Measurements from ENCODE around the gene CCNI2.

The CCNI2 gene

DNA sequence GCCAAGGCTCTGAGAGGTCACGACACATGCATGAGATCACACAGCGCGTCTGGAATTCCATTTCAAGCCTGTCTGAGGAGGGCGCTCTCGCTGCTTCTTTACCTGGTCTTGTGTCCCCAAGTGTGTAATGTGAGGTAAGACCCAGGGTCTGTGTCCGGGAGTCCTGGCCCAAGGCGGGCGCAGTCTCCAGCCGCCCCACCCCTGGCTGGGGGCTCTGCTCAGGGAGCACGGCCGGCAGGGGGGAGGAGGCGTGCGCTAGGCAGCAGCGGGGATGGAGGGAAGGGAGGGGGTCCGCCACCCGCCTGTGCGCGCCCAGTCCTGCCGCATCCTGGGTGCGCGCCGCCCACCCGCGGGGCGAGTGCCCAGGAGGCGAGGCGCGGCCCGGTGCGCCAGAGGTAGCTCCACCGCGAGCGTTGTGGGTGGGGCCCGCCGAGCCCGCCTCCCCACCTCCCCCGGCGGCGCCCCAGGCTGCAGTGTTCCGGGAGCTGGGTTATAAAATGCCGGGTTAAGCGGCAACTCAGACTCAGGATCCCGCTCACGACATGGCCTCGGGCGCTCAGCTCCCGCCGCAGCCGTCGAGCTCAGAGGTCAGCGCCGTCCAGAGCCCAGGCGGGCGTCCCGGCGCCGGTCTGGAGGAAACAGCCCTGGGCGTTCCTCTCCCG, at the start of gene CCNI2:
TSS of gene CCNI2 (plus strand) at position 473 of the 662 bp plus-strand sequence. CDS start at position 543, 70 bp downstream.
- peak; percentile 31 for DNase-seq

GRCh38 chr5:132704875-132705274, 42.4 kb upstream of the CCNI2 start:
- DNase-seq: no peak

DNA sequence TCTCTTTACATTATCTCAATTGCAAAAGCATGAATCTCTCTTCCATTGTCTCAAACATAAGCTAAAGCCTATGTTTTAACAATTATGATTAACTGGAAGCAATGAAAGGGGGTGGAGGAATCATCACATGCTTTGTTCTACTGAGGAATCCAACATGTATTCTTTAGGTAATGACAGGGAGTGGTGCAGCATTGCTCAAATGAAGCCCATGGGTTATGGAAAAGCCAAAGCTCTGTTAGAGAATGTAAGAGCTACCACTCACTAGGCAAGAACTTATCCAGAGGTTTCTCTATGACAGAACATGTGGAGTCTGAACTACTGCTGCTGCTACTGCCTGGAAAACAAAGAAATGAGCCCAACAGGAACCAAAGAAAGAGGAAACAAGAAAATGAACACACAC, 38.6 kb upstream of the CCNI2 start:
- DNase-seq: no peak

GRCh38 chr5:132714456-132715307, 32.5 kb upstream of the CCNI2 start:
- no peak for DNase-seq

- no peak for DNase-seq
These were observed 28.5 kb upstream of the CCNI2 start for GRCh38 chr5:132718544-132719312.

GRCh38 chr5:132725745-132726144, 21.5 kb upstream of the CCNI2 start:
- no peak for DNase-seq

GRCh38 chr5:132729896-132730295, 17.3 kb upstream of the CCNI2 start:
- DNase-seq: no peak

- no peak for DNase-seq
These were observed 13.6 kb upstream of the CCNI2 start for GRCh38 chr5:132733499-132734148.

- DNase-seq: no peak
These were observed 12.5 kb upstream of the CCNI2 start for GRCh38 chr5:132734687-132735086.

DNA sequence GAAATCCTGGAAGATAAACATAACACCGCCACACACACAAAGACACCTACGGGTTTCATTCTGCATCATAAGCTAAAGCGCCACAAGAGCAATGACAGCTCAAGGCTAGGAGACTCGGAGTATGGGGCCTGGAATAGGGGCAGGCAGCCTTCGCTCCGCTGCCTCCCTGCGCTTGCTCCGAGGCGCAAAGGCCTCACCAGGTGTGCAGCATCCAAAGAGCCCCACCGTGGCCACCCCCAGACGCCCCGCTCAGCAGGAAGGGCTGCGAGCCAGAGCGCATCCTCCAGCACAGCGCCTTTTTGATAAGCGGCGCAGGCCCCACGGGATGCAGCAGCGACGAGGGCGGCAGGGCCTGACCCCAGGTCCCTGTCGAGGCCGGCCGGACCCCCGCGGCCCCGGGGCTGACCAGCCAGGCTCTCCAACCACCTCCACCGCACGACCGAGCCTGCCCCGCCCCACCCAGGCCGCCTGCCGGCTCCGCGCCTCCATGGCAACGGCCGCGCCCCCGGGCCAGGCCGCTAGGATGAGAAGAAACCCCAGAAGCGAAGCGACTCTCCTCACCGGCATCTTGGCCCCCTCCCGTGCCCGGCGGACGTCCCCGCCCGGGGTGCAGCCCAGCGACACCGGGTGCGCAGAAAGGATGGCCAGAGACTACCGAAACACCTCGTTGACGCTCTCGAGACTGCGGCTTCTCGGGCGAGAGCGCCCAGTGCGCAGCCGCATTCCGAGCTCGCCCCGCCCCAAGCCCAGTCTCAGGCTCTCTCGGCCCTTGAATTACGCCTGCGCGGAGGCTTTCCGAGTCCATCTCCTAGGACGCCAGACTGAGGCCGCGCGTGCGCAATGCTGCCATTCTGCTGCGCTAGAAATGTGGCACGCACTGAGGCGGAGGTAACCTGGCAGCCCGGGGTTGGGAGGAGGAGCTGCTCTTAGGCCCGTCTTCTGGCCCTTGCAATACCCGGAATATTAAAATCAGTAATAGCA, 10.1 kb upstream of the CCNI2 start, which contains the start of gene KIF3A:
TSS of gene KIF3A (minus strand) at position 694 of the 981 bp plus-strand sequence. CDS start at position 567, 127 bp downstream.
- peak; percentile 97 for DNase-seq

DNA sequence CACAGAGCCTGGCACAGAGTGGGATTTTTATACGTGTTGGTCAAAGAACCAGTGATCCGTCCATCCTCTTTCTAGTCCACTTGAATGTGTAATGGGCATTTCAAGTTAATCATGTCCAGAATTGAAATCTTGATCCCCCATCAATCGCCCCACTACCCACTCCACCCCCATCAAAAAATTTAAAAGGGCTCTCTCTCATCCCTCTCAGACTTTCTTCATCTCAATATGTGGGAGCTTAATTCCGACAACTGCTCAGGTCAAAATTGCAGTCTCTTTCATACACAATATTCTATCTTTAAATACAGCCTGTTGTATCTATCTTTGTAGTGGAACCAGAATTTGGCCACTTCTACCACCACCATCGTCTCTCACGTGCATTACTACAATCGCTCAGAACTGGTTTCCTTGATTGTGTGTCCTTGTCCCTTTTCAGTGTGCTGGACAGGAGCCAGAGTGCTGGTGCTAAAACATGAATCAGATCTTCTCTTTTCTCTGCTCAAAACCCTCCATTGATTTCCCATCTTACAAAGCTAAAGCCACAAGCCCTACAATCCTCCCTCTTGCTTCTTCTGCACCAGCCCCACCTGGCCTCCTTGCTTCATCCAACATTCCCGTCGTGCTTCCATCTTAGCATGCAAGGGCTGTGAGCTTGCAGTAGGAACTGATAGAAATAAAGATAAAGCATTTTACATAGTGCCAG, 9.1 kb upstream of the CCNI2 start:
- no peak for DNase-seq

DNA sequence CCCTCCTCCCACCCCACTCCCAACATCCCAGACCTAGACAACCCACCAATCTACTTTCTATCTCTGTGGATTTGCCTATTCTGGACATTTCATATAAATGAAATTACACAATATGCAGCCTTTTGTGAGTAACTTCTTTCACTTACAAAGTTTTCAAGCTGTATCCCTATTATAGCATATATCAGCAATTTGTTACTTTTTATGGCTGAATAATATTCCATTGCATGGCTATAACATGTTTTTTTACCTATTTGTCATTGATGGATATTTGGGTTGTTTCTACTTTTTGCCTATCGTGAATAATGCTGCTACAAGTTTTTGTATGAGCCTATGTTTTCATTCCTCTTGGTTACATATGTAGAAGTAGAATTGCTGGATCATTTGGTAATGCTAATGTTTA, 8.0 kb upstream of the CCNI2 start:
- no peak for DNase-seq

- no peak for DNase-seq
These were observed 5.1 kb upstream of the CCNI2 start for GRCh38 chr5:132742158-132742557.

- DNase-seq: no peak
These were observed 4.6 kb upstream of the CCNI2 start for GRCh38 chr5:132742626-132743025.

DNA sequence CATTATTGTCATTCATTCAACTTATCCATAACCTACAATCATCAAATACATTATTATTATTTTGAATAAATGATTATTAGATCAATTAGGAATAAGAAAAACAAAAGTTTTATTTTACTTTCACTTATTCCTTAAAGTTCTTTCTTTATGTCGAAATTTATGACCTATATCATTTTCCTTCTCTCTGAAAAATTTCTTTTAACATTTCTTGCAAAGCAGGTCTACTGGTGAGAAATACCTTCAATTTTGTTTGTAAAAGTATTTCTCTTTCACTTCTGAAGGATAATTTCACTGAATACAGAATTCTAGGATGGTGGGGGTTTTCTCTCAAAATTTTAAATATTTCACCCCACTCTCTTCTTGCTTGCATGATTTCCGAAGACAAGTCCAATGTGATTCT, 2.6 kb upstream of the CCNI2 start:
- DNase-seq: no peak

GRCh38 chr5:132746592-132746953, 653 bp upstream of the CCNI2 start:
- no peak for DNase-seq

DNA sequence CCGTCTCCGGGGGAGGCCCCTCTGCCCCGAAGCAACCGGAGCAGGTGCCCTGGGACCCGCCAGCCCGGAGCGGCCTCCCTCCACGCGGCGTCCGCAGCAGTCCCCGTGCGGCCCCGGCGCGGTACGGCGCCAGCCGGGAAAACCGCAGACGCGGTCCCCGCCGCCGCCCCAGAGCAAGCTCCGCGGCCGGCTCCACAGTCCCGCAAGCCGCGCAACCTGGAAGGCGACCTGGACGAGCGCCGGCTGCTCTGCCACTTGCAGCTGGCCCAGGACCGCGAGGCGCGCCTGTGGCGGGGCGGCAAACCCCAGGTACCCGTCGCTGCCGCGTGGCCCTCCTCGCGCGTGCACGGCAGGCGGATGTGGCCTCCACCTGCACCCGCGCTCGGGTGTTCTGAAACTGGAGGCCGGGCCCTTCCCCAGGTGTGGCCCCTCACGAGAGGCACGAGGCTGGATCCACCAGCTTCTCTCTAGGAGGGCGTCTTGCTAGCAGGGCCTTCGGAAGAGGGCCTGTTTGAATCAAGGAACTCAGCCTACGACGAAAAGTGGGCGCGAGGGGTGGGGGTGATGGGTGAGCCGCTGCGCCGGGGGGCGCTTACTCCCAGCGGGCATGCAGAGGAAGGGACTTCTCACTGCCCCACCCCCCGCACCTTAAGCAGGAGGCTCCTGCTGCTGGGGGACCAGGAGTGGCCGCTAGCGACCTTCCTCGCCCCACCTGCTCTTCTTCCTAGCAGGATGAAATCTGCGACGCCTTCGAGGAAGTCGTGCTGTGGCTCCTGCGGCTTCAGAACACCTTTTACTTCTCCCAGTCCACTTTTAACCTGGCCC, 602 bp downstream of the CCNI2 start:
- DNase-seq: no peak

DNA sequence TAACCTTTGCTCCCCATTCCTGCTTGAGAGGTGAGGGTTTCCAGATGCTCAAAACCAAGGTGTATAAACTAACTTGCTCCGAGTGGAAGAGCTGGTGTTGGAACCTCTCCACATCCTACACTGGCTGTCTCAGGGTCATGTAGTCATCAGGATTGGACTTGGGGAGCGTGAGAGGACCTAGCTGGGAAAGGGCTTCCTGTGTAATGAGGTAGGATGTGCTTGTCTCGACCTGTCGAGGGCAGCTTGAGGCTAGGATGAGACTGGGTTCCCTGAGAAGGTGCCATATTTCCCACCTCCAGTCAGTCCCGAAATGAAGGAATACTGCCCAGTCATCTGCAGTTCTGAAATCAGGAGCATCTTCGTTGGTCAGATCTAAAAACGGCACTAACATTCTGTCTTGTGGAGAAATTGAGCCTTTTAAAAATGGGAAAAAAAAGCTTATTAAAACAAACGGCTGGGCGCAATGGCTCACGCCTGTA, 1.3 kb downstream of the CCNI2 start:
- DNase-seq: no peak

- DNase-seq: no peak
These were observed 2.3 kb downstream of the CCNI2 start for GRCh38 chr5:132749506-132749905.

All from NCI-H345 (cell line).